Measurements from ENCODE around the gene PFKFB1. TPM values are rescaled to one million over a fixed set of nuclear protein-coding genes. Genes with fewer than 3 reads are reported as not detected.
A peak's percentile ranks its signal among the peaks of the same experiment; 100 is the strongest.

The PFKFB1 gene
- polyA plus RNA-seq, 1 experiment: not detected

- no peak for DNase-seq (ENCODE audit: low read depth, low spot score)
- Histone ChIP-seq H3K27ac (ENCODE audit: low read depth, low read length) (no peak overlapping the region), H3K4me3 (ENCODE audit: low read depth, low read length) (no peak overlapping the region), H3K27me3 (ENCODE audit: control insufficient read depth, insufficient read depth, low read length) (no peaks in the 10 kb centered on the region), H3K9me3 (ENCODE audit: control insufficient read depth, insufficient read depth, low read length) (no peaks in the 10 kb centered on the region)
- ChIA-PET POLR2A (no interaction called here), CTCF (interaction anchor here (0.6 kb wide), 1 partner anchor 1010 kb away, joined by 3 read pairs; no protein-coding TSS in a partner anchor)
- TF ChIP-seq, protein P1, sequence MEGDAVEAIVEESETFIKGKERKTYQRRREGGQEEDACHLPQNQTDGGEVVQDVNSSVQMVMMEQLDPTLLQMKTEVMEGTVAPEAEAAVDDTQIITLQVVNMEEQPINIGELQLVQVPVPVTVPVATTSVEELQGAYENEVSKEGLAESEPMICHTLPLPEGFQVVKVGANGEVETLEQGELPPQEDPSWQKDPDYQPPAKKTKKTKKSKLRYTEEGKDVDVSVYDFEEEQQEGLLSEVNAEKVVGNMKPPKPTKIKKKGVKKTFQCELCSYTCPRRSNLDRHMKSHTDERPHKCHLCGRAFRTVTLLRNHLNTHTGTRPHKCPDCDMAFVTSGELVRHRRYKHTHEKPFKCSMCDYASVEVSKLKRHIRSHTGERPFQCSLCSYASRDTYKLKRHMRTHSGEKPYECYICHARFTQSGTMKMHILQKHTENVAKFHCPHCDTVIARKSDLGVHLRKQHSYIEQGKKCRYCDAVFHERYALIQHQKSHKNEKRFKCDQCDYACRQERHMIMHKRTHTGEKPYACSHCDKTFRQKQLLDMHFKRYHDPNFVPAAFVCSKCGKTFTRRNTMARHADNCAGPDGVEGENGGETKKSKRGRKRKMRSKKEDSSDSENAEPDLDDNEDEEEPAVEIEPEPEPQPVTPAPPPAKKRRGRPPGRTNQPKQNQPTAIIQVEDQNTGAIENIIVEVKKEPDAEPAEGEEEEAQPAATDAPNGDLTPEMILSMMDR (IDR thresholded peaks at IDR 0.05; ENCODE audit: low read depth, low read length): no peak
These were observed 65.1 kb downstream of the PFKFB1 start for GRCh38 chrX:54928876-54929275.

- Histone ChIP-seq H3K27ac (ENCODE audit: low read depth, low read length) (no peak overlapping the region), H3K4me3 (ENCODE audit: low read depth, low read length) (no peak overlapping the region), H3K9me3 (ENCODE audit: control insufficient read depth, insufficient read depth, low read length) (no peaks in the 10 kb centered on the region), H3K27me3 (ENCODE audit: control insufficient read depth, insufficient read depth, low read length) (no peaks in the 10 kb centered on the region)
- no peak for DNase-seq (ENCODE audit: low read depth, low spot score)
- TF ChIP-seq, protein P1 (IDR thresholded peaks at IDR 0.05; ENCODE audit: low read depth, low read length): no peak
- ChIA-PET POLR2A (no interaction called here), CTCF (no interaction called here)
These were observed 67.0 kb downstream of the PFKFB1 start for GRCh38 chrX:54926978-54927377.

GRCh38 chrX:54923376-54923775 lies 70.6 kb downstream of the PFKFB1 start:
- Histone ChIP-seq H3K27ac (ENCODE audit: low read depth, low read length) (no peak overlapping the region), H3K27me3 (ENCODE audit: control insufficient read depth, insufficient read depth, low read length) (no peaks in the 10 kb centered on the region), H3K9me3 (ENCODE audit: control insufficient read depth, insufficient read depth, low read length) (no peaks in the 10 kb centered on the region), H3K4me3 (ENCODE audit: low read depth, low read length) (no peak overlapping the region)
- TF ChIP-seq, protein P1 (IDR thresholded peaks at IDR 0.05; ENCODE audit: low read depth, low read length): no peak
- POLR2A ChIA-PET: no interaction called here
- no peak for DNase-seq (ENCODE audit: low read depth, low spot score)
- CTCF ChIA-PET: no interaction called here

DNA sequence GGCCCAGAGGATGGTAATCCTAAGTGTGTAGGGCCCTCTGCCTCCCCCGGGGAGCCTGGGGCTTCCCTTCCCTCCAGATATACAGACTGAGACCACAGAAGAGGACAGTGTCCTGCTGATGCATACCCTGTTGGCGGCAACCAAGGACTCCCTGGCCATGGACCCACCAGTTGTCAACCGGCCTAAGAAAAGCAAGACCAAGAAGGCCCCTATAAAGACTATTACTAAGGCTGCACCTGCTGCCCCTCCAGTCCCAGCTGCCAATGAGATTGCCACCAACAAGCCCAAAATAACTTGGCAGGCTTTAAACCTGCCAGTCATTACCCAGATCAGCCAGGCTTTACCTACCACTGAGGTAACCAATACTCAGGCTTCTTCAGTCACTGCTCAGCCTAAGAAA lies 71.4 kb downstream of the PFKFB1 start:
- DNase-seq (ENCODE audit: low read depth, low spot score): no peak

DNA sequence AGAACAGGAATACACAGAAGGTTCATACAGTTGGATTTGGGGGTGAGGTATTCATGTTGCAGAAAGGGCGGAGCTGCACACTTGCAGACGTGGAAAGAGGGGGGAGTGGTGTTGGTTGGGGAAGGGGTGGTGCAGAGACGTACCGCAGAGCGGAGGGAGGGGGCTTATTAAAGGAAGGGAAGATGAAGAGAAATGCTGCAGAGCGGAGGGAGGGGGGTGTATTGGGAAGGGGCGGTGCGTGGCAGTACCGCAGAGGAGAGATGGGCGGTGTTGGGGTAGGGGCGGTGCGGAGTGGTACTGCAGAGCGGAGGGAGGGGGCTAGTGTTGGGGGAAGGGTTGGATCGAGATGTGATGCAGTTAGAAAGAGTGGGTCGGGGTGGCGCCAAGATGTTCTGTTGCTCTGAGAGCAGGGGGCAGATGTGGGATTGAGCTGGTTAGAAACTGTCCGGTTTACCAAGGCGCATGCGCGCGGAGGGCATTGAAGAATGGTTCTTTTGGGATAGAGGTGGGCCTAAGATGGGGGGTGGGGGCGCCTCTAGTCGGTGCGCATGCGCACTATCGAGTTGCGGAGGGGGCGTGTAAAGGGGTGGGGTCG lies 72.5 kb downstream of the PFKFB1 start:
- peak overlapping the region; percentile 84 for H3K4me3 ChIP-seq (ENCODE audit: low read depth, low read length)
- ChIA-PET POLR2A (interaction anchor here (0.7 to 1.0 kb wide), 4 partner anchors 15 to 282 kb away, joined by 3 to 6 read pairs (median 6); partner anchors contain the start of gene APEX2), CTCF (interaction anchor here (0.6 kb wide), 1 partner anchor 29 kb away, joined by 3 read pairs; no protein-coding TSS in a partner anchor)
- DNase-seq (ENCODE audit: low read depth, low spot score): peak; percentile 48
- no peaks in the 10 kb centered on the region for H3K27me3 ChIP-seq (ENCODE audit: control insufficient read depth, insufficient read depth, low read length)
- H3K9me3 ChIP-seq (ENCODE audit: control insufficient read depth, insufficient read depth, low read length): no peaks in the 10 kb centered on the region
- TF ChIP-seq, protein P1 (IDR thresholded peaks at IDR 0.05; ENCODE audit: low read depth, low read length): no peak
- peak overlapping the region; percentile 39 for H3K27ac ChIP-seq (ENCODE audit: low read depth, low read length)

More for the DNA sequence above, 71.4 kb downstream of the PFKFB1 start:
- TF ChIP-seq, protein P1 (IDR thresholded peaks at IDR 0.05; ENCODE audit: low read depth, low read length): no peak
- ChIA-PET CTCF (interaction anchor here (0.6 kb wide), 1 partner anchor 30 kb away, joined by 3 read pairs; no protein-coding TSS in a partner anchor), POLR2A (interaction anchor here (1.0 kb wide), 1 partner anchor 78 kb away, joined by 5 read pairs; the partner anchor contains the start of gene APEX2)
- Histone ChIP-seq H3K9me3 (ENCODE audit: control insufficient read depth, insufficient read depth, low read length) (no peaks in the 10 kb centered on the region), H3K27me3 (ENCODE audit: control insufficient read depth, insufficient read depth, low read length) (no peaks in the 10 kb centered on the region), H3K27ac (ENCODE audit: low read depth, low read length) (no peak overlapping the region), H3K4me3 (ENCODE audit: low read depth, low read length) (no peak overlapping the region)
